ENCODE results near the gene ZNF133. TPM values are rescaled to one million over a fixed set of nuclear protein-coding genes. Genes with fewer than 3 reads are reported as not detected.
"Not testable (repeated sequence)": the region's sequence is repeated elsewhere in the genome, so short reads cannot be mapped to it uniquely, and the experiment has no call there.

Gene ZNF133
- total RNA-seq, 1 donor from 2014 or later = 27.3 TPM

- TF ChIP-seq CTCF (IDR thresholded peaks at IDR 0.05; ENCODE audit: partially characterized antibody, unreplicated experiment) = no peak
- Mint-ChIP-seq H3K9me3 (ENCODE audit: unreplicated experiment) (peaks cover 13% of the 10 kb centered on the region), H3K4me3 (ENCODE audit: unreplicated experiment) (no peak overlapping the region), H3K36me3 (ENCODE audit: unreplicated experiment) (peaks cover 37% of the 10 kb centered on the region), H3K27me3 (ENCODE audit: unreplicated experiment) (peaks cover 2% of the 10 kb centered on the region), H3K4me1 (ENCODE audit: low read depth, unreplicated experiment) (no peaks in the 10 kb centered on the region), H3K27ac (ENCODE audit: unreplicated experiment) (peak overlapping the region; percentile 25)
- no peak for DNase-seq
Observed at GRCh38 chr20:18331694-18332093, 43.4 kb downstream of the ZNF133 start.

GRCh38 chr20:18349749-18350148 is 61.4 kb downstream of the ZNF133 start:
- H3K27ac Mint-ChIP-seq (ENCODE audit: unreplicated experiment); H3K36me3 Mint-ChIP-seq (ENCODE audit: unreplicated experiment); DNase-seq; H3K27me3 Mint-ChIP-seq (ENCODE audit: unreplicated experiment); H3K9me3 Mint-ChIP-seq (ENCODE audit: unreplicated experiment); H3K4me1 Mint-ChIP-seq (ENCODE audit: low read depth, unreplicated experiment); H3K4me3 Mint-ChIP-seq (ENCODE audit: unreplicated experiment): not testable (repeated sequence)

GRCh38 chr20:18359854-18360253 is 71.5 kb downstream of the ZNF133 start:
- H3K9me3 Mint-ChIP-seq (ENCODE audit: unreplicated experiment) = peaks cover 3% of the 10 kb centered on the region
- H3K27ac Mint-ChIP-seq (ENCODE audit: unreplicated experiment) = no peak overlapping the region
- H3K36me3 Mint-ChIP-seq (ENCODE audit: unreplicated experiment) = peaks cover 1% of the 10 kb centered on the region
- H3K4me1 Mint-ChIP-seq (ENCODE audit: low read depth, unreplicated experiment) = no peaks in the 10 kb centered on the region
- H3K4me3 Mint-ChIP-seq (ENCODE audit: unreplicated experiment) = no peak overlapping the region
- TF ChIP-seq CTCF (IDR thresholded peaks at IDR 0.05; ENCODE audit: partially characterized antibody, unreplicated experiment) = no peak
- peaks cover 2% of the 10 kb centered on the region for H3K27me3 Mint-ChIP-seq (ENCODE audit: unreplicated experiment)
- DNase-seq = no peak

GRCh38 chr20:18360635-18361034 is 72.3 kb downstream of the ZNF133 start:
- Mint-ChIP-seq H3K27me3 (ENCODE audit: unreplicated experiment) (peaks cover 2% of the 10 kb centered on the region), H3K9me3 (ENCODE audit: unreplicated experiment) (peaks cover under 1% of the 10 kb centered on the region), H3K36me3 (ENCODE audit: unreplicated experiment) (no peaks in the 10 kb centered on the region), H3K4me3 (ENCODE audit: unreplicated experiment) (no peak overlapping the region), H3K27ac (ENCODE audit: unreplicated experiment) (no peak overlapping the region), H3K4me1 (ENCODE audit: low read depth, unreplicated experiment) (no peaks in the 10 kb centered on the region)
- no peak for TF ChIP-seq CTCF (IDR thresholded peaks at IDR 0.05; ENCODE audit: partially characterized antibody, unreplicated experiment)
- DNase-seq = no peak

GRCh38 chr20:18361678-18362077 is 73.4 kb downstream of the ZNF133 start:
- no peak for TF ChIP-seq CTCF (IDR thresholded peaks at IDR 0.05; ENCODE audit: partially characterized antibody, unreplicated experiment)
- Mint-ChIP-seq H3K36me3 (ENCODE audit: unreplicated experiment) (peaks cover 2% of the 10 kb centered on the region), H3K27ac (ENCODE audit: unreplicated experiment) (no peak overlapping the region), H3K27me3 (ENCODE audit: unreplicated experiment) (peaks cover 3% of the 10 kb centered on the region), H3K4me3 (ENCODE audit: unreplicated experiment) (no peak overlapping the region), H3K9me3 (ENCODE audit: unreplicated experiment) (peaks cover 2% of the 10 kb centered on the region), H3K4me1 (ENCODE audit: low read depth, unreplicated experiment) (no peaks in the 10 kb centered on the region)
- no peak for DNase-seq

GRCh38 chr20:18362916-18363315 is 74.6 kb downstream of the ZNF133 start:
- no peak for TF ChIP-seq CTCF (IDR thresholded peaks at IDR 0.05; ENCODE audit: partially characterized antibody, unreplicated experiment)
- Mint-ChIP-seq H3K36me3 (ENCODE audit: unreplicated experiment) (peaks cover 5% of the 10 kb centered on the region), H3K4me3 (ENCODE audit: unreplicated experiment) (no peak overlapping the region), H3K9me3 (ENCODE audit: unreplicated experiment) (peaks cover 2% of the 10 kb centered on the region), H3K27ac (ENCODE audit: unreplicated experiment) (no peak overlapping the region), H3K27me3 (ENCODE audit: unreplicated experiment) (peaks cover 4% of the 10 kb centered on the region), H3K4me1 (ENCODE audit: low read depth, unreplicated experiment) (no peaks in the 10 kb centered on the region)
- DNase-seq = no peak

Data from glutamatergic neuron (in vitro differentiated cells).